ENCODE data around the gene LMOD1. TPM values are rescaled to one million over a fixed set of nuclear protein-coding genes. Genes with fewer than 3 reads are reported as not detected.
A peak's percentile ranks its signal among the peaks of the same experiment; 100 is the strongest.
"Not testable (repeated sequence)": the region's sequence is repeated elsewhere in the genome, so short reads cannot be mapped to it uniquely, and the experiment has no call there.

Gene LMOD1
- total RNA-seq, 2 donors from 2014 or later, result not detected

GRCh38 chr1:201917362-201918033, 28.9 kb downstream of the LMOD1 start:
- peaks cover 18 to 35% of the 10 kb centered on the region in 2 donors for H3K27me3 Mint-ChIP-seq
- no peaks in the 10 kb centered on the region for H3K36me3 Mint-ChIP-seq
- H3K4me1 Mint-ChIP-seq (ENCODE audit: low read depth in 2 of 2), result no peaks in the 10 kb centered on the region
- no peaks in the 10 kb centered on the region for H3K9me3 Mint-ChIP-seq
- ATAC-seq, result no peak
- no peak overlapping the region for H3K27ac Mint-ChIP-seq
- H3K4me3 Mint-ChIP-seq, result no peak overlapping the region
- no peak for DNase-seq (ENCODE audit: low spot score)

GRCh38 chr1:201916649-201917249, 29.6 kb downstream of the LMOD1 start:
- DNase-seq (ENCODE audit: low spot score) (no peak), ATAC-seq (peak in 1 of 2 donors; percentile 45)
- Mint-ChIP-seq H3K9me3 (no peaks in the 10 kb centered on the region), H3K4me1 (ENCODE audit: low read depth in 2 of 2) (no peaks in the 10 kb centered on the region), H3K27me3 (peaks cover 16 to 29% of the 10 kb centered on the region in 2 donors), H3K27ac (no peak overlapping the region), H3K4me3 (no peak overlapping the region), H3K36me3 (no peaks in the 10 kb centered on the region)

- no peak for DNase-seq (ENCODE audit: low spot score)
- Mint-ChIP-seq H3K4me1 (ENCODE audit: low read depth in 2 of 2) (no peaks in the 10 kb centered on the region), H3K9me3 (no peaks in the 10 kb centered on the region), H3K27me3 (peaks cover 16 to 29% of the 10 kb centered on the region in 2 donors), H3K4me3 (no peak overlapping the region), H3K27ac (no peak overlapping the region), H3K36me3 (no peaks in the 10 kb centered on the region)
- ATAC-seq, result no peak
These were observed 31.7 kb downstream of the LMOD1 start for GRCh38 chr1:201914456-201915235.

GRCh38 chr1:201912832-201913231, 33.5 kb downstream of the LMOD1 start:
- ATAC-seq (no peak), DNase-seq (ENCODE audit: low spot score) (no peak)
- H3K36me3 Mint-ChIP-seq, result no peaks in the 10 kb centered on the region
- H3K9me3 Mint-ChIP-seq, result no peaks in the 10 kb centered on the region
- peaks cover 17 to 19% of the 10 kb centered on the region in 2 donors for H3K27me3 Mint-ChIP-seq
- H3K4me3 Mint-ChIP-seq, result no peak overlapping the region
- peak overlapping the region in 1 of 2 donors; percentile 22 for H3K27ac Mint-ChIP-seq
- no peaks in the 10 kb centered on the region for H3K4me1 Mint-ChIP-seq (ENCODE audit: low read depth in 2 of 2)

- no peak for DNase-seq (ENCODE audit: low spot score)
- no peaks in the 10 kb centered on the region for H3K9me3 Mint-ChIP-seq
- H3K27me3 Mint-ChIP-seq, result peaks cover 17 to 18% of the 10 kb centered on the region in 2 donors
- H3K4me1 Mint-ChIP-seq (ENCODE audit: low read depth in 2 of 2), result no peaks in the 10 kb centered on the region
- no peak for ATAC-seq
- H3K27ac Mint-ChIP-seq, result peak overlapping the region in 1 of 2 donors; percentile 22
- H3K36me3 Mint-ChIP-seq, result no peaks in the 10 kb centered on the region
- no peak overlapping the region for H3K4me3 Mint-ChIP-seq
These were observed 34.3 kb downstream of the LMOD1 start for GRCh38 chr1:201911826-201912571.

GRCh38 chr1:201907621-201908020, 38.7 kb downstream of the LMOD1 start:
- H3K27me3 Mint-ChIP-seq, result peaks cover 0 to 10% of the 10 kb centered on the region in 2 donors
- no peak overlapping the region for H3K27ac Mint-ChIP-seq
- ATAC-seq (no peak), DNase-seq (ENCODE audit: low spot score) (no peak)
- no peak overlapping the region for H3K4me3 Mint-ChIP-seq
- H3K36me3 Mint-ChIP-seq, result no peaks in the 10 kb centered on the region
- H3K9me3 Mint-ChIP-seq, result no peaks in the 10 kb centered on the region
- H3K4me1 Mint-ChIP-seq (ENCODE audit: low read depth in 2 of 2), result no peaks in the 10 kb centered on the region

- Mint-ChIP-seq H3K36me3 (no peaks in the 10 kb centered on the region), H3K4me1 (ENCODE audit: low read depth in 2 of 2) (no peaks in the 10 kb centered on the region), H3K4me3 (no peak overlapping the region), H3K9me3 (no peaks in the 10 kb centered on the region), H3K27me3 (peaks cover 0 to 10% of the 10 kb centered on the region in 2 donors), H3K27ac (no peak overlapping the region)
- ATAC-seq (no peak), DNase-seq (ENCODE audit: low spot score) (no peak)
These were observed 40.0 kb downstream of the LMOD1 start for GRCh38 chr1:201906336-201906735.

GRCh38 chr1:201905234-201905890, 41.0 kb downstream of the LMOD1 start:
- DNase-seq (ENCODE audit: low spot score) (no peak), ATAC-seq (peak in 1 of 2 donors; percentile 22)
- H3K36me3 Mint-ChIP-seq, result no peaks in the 10 kb centered on the region
- no peaks in the 10 kb centered on the region for H3K4me1 Mint-ChIP-seq (ENCODE audit: low read depth in 2 of 2)
- no peak overlapping the region for H3K4me3 Mint-ChIP-seq
- no peak overlapping the region for H3K27ac Mint-ChIP-seq
- no peaks in the 10 kb centered on the region for H3K9me3 Mint-ChIP-seq
- H3K27me3 Mint-ChIP-seq, result peaks cover 5 to 7% of the 10 kb centered on the region in 2 donors

- no peak for ATAC-seq
These were observed 41.8 kb downstream of the LMOD1 start for GRCh38 chr1:201904579-201904978.

GRCh38 chr1:201903135-201903534, 43.2 kb downstream of the LMOD1 start:
- DNase-seq (ENCODE audit: low spot score) (no peak), ATAC-seq (no peak)
- no peak overlapping the region for H3K4me3 Mint-ChIP-seq
- H3K9me3 Mint-ChIP-seq, result no peaks in the 10 kb centered on the region
- H3K27me3 Mint-ChIP-seq, result peaks cover 7 to 11% of the 10 kb centered on the region in 2 donors
- H3K4me1 Mint-ChIP-seq (ENCODE audit: low read depth in 2 of 2), result no peaks in the 10 kb centered on the region
- H3K36me3 Mint-ChIP-seq, result no peaks in the 10 kb centered on the region
- H3K27ac Mint-ChIP-seq, result no peak overlapping the region

More at GRCh38 chr1:201904579-201904978, 41.8 kb downstream of the LMOD1 start:
- H3K36me3 Mint-ChIP-seq, result no peaks in the 10 kb centered on the region
- peaks cover 7 to 11% of the 10 kb centered on the region in 2 donors for H3K27me3 Mint-ChIP-seq
- H3K4me3 Mint-ChIP-seq, result no peak overlapping the region
- no peaks in the 10 kb centered on the region for H3K9me3 Mint-ChIP-seq
- no peak overlapping the region for H3K27ac Mint-ChIP-seq
- no peaks in the 10 kb centered on the region for H3K4me1 Mint-ChIP-seq (ENCODE audit: low read depth in 2 of 2)
- no peak for DNase-seq (ENCODE audit: low spot score)

- Mint-ChIP-seq H3K36me3 (no peaks in the 10 kb centered on the region), H3K9me3 (no peaks in the 10 kb centered on the region), H3K4me1 (ENCODE audit: low read depth in 2 of 2) (no peaks in the 10 kb centered on the region), H3K27me3 (peaks cover 7 to 11% of the 10 kb centered on the region in 2 donors), H3K4me3 (no peak overlapping the region), H3K27ac (no peak overlapping the region)
- DNase-seq (ENCODE audit: low spot score), result no peak
- no peak for ATAC-seq
These were observed 44.1 kb downstream of the LMOD1 start for GRCh38 chr1:201902198-201902597.

GRCh38 chr1:201901036-201901435, 45.3 kb downstream of the LMOD1 start:
- not testable (repeated sequence) for DNase-seq (ENCODE audit: low spot score); ATAC-seq; H3K9me3 Mint-ChIP-seq; H3K4me1 Mint-ChIP-seq (ENCODE audit: low read depth in 2 of 2); H3K27ac Mint-ChIP-seq; H3K4me3 Mint-ChIP-seq; H3K36me3 Mint-ChIP-seq
- H3K27me3 Mint-ChIP-seq, result peaks cover 7 to 11% of the 10 kb centered on the region in 2 donors

- DNase-seq (ENCODE audit: low spot score) (no peak), ATAC-seq (no peak)
- Mint-ChIP-seq H3K27me3 (peaks cover 7 to 11% of the 10 kb centered on the region in 2 donors), H3K27ac (no peak overlapping the region), H3K36me3 (no peaks in the 10 kb centered on the region), H3K9me3 (no peaks in the 10 kb centered on the region), H3K4me1 (ENCODE audit: low read depth in 2 of 2) (peaks cover 5 to 8% of the 10 kb centered on the region in 2 donors), H3K4me3 (no peak overlapping the region)
These were observed 45.9 kb downstream of the LMOD1 start for GRCh38 chr1:201900476-201900875.
